Astrocyte of the cerebellum (primary cell): ENCODE results near the gene LBR.

Experiments used
- DNase-seq: peaks from one replicate; pipeline ENCODE4 v3.0.0-alpha.2; 2011; ENCODE audit warnings: low read depth
- H3K4me3 ChIP-seq: 2 replicates; pipeline ENCODE4 v1.5.1; 2011; ENCODE audit warnings: mild to moderate bottlenecking, low read depth, low read length, moderate library complexity
- CTCF ChIP-seq: IDR thresholded peaks from 2 replicates; pipeline ENCODE4 v1.5.1; 2012; ENCODE audit warnings: low read length, low read depth, moderate library complexity, mild to moderate bottlenecking; ENCODE audit errors: missing control alignments
- in situ Hi-C: cut with HindIII; loops from 2 replicates; pipeline ENCODE4 v1.10.0; 2017; ENCODE audit warnings: low sequenced_read_pairs

Gene LBR

GRCh38 chr1:225434046-225434445 is 6.2 kb upstream of the LBR start:
- H3K4me3 ChIP-seq: no peak overlapping the region
- no peak for DNase-seq
- TF ChIP-seq CTCF: no peak
- in situ Hi-C loops: no loop called here

- no peak for DNase-seq
- TF ChIP-seq CTCF: no peak
- no peak overlapping the region for H3K4me3 ChIP-seq
- in situ Hi-C loops: no loop called here
These were observed 3.4 kb upstream of the LBR start for GRCh38 chr1:225431081-225431863.

- TF ChIP-seq CTCF: no peak
- no peak overlapping the region for H3K4me3 ChIP-seq
- in situ Hi-C loops: no loop called here
- no peak for DNase-seq
These were observed 2.5 kb upstream of the LBR start for GRCh38 chr1:225430301-225430700.

- in situ Hi-C loops: no loop called here
- TF ChIP-seq CTCF: no peak
- DNase-seq: no peak
- H3K4me3 ChIP-seq: peak overlapping the region; percentile 88
These were observed 1.1 kb upstream of the LBR start for GRCh38 chr1:225428881-225429455.

- in situ Hi-C loops: no loop called here
- peak overlapping the region; percentile 88 for H3K4me3 ChIP-seq
- DNase-seq: peak; percentile 66
- no peak for TF ChIP-seq CTCF
These were observed 436 bp upstream of the LBR start for GRCh38 chr1:225428068-225428880.

GRCh38 chr1:225426395-225427234 is 1.2 kb downstream of the LBR start:
- TF ChIP-seq CTCF: no peak
- no peak for DNase-seq
- H3K4me3 ChIP-seq: peak overlapping the region; percentile 88
- in situ Hi-C loops: no loop called here
